NCI-H1694 (cell line): ENCODE results near the gene CCDC6.

Source experiments
- DNase-seq: peaks from one replicate; lab custom pipeline; 2025; lab: John Stamatoyannopoulos, UW

The CCDC6 gene

GRCh38 chr10:59880971-59881510, 25.3 kb downstream of the CCDC6 start:
- no peak for DNase-seq

- DNase-seq, result no peak
Observed at GRCh38 chr10:59880019-59880717, 26.2 kb downstream of the CCDC6 start.

GRCh38 chr10:59879363-59879913, 26.9 kb downstream of the CCDC6 start:
- DNase-seq, result no peak

GRCh38 chr10:59878915-59879314, 27.4 kb downstream of the CCDC6 start:
- DNase-seq, result no peak

GRCh38 chr10:59878289-59878688, 28.1 kb downstream of the CCDC6 start:
- DNase-seq, result no peak

GRCh38 chr10:59877191-59877671, 29.1 kb downstream of the CCDC6 start:
- no peak for DNase-seq

- no peak for DNase-seq
Observed at GRCh38 chr10:59876695-59877094, 29.7 kb downstream of the CCDC6 start.

- peak; percentile 71 for DNase-seq
Observed at GRCh38 chr10:59876208-59876607, 30.1 kb downstream of the CCDC6 start.

GRCh38 chr10:59873896-59874295, 32.5 kb downstream of the CCDC6 start:
- no peak for DNase-seq

GRCh38 chr10:59872892-59873463, 33.4 kb downstream of the CCDC6 start:
- DNase-seq, result peak; percentile 14

- no peak for DNase-seq
Observed at GRCh38 chr10:59870152-59870551, 36.2 kb downstream of the CCDC6 start.

GRCh38 chr10:59869594-59869940, 36.8 kb downstream of the CCDC6 start:
- DNase-seq, result no peak

GRCh38 chr10:59868696-59869593, 37.4 kb downstream of the CCDC6 start:
- no peak for DNase-seq

- no peak for DNase-seq
Observed at GRCh38 chr10:59867590-59867989, 38.8 kb downstream of the CCDC6 start.

GRCh38 chr10:59865101-59865500, 41.3 kb downstream of the CCDC6 start:
- peak; percentile 3 for DNase-seq

GRCh38 chr10:59864141-59864962, 42.0 kb downstream of the CCDC6 start:
- no peak for DNase-seq

GRCh38 chr10:59859570-59859969, 46.8 kb downstream of the CCDC6 start:
- DNase-seq, result no peak

- DNase-seq, result no peak
Observed at GRCh38 chr10:59857921-59858320, 48.4 kb downstream of the CCDC6 start.

- no peak for DNase-seq
Observed at GRCh38 chr10:59857049-59857448, 49.3 kb downstream of the CCDC6 start.

- DNase-seq, result no peak
Observed at GRCh38 chr10:59856104-59856503, 50.3 kb downstream of the CCDC6 start.

- DNase-seq, result no peak
Observed at GRCh38 chr10:59854571-59854970, 51.8 kb downstream of the CCDC6 start.
